CD1c-positive myeloid dendritic cell (primary cell): ENCODE results near the gene TEX12.
A peak's percentile ranks its signal among the peaks of the same experiment; 100 is the strongest.

ENCODE experiments used
- DNase-seq: peaks from one replicate; pipeline ENCODE4 v3.0.0-alpha.2; 2016; ENCODE audit errors: extremely low spot score

Gene TEX12

DNA sequence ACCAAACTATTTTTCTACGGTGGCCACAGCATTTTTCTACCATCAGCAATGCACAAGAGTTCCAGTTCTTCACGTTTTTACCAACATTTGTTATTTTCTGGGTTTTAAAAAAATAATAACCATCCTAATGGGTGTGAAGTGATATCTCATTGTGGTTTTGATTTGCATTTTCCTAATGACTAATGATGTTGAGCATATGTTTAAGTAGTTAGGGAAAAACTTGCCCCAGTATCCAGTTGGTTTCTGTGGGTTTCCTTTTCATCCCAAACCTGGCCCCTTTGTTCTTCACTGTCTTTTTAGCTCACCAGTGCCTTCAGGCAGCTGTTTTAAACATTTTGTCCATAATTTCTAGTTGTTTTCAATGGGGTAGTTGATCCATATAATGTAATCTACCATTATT is 44.4 kb downstream of the TEX12 start:
- no peak for DNase-seq

DNA sequence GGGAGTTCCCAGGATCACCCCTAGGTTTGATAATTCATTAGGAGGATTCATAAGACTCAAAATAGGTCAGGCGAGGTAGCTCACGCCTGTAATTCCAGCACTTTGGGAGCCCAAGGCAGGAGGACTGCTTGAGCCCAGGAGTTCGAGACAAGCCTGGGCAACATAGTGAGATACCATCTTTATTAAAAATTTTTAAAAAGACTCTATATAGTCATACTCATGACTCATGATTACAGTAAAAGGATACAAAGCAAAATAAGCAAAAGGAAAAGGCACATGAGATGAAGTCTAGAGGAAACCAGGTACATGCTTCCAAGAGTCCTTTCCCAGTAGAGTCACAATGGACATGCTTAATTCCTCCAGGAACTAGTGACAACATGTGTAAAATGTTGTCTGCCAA is 45.1 kb downstream of the TEX12 start:
- no peak for DNase-seq

DNA sequence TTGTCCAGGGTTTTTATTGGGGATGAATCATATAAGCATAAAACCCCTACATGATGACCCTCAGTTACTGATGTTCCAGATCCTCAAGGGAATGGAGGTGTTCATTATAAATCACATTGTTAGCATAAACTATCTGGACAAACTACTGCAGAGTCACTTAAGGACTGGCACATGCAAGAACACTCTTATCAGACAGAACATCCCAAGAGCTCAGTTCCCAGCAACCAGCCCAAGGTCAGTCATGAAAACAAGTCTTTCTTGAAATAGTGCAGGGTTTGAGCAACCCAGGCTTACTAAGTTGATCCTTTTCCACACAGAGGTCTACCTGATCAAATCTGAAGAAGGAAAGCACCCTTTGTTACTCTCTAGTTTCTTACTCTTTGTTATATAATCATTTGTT is 45.5 kb downstream of the TEX12 start:
- no peak for DNase-seq

DNA sequence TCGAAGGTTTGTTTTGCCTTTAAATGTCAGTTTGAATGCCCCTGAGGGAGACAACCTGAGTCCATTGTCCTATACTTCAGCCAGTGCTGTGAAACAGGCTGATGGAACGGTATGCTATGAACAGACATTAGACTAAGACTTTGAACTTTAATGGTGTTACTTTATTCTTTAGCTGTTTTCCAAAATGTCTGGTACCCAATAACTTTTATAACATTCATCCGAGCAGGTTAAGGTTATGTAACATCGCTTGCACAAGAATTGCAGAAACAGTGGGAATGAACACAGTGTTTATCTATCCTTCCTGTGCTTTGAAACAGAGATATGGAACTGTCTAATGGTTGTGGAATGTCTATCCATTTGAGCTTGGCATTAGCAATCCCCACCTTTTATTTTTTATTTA is 46.6 kb downstream of the TEX12 start:
- no peak for DNase-seq

DNA sequence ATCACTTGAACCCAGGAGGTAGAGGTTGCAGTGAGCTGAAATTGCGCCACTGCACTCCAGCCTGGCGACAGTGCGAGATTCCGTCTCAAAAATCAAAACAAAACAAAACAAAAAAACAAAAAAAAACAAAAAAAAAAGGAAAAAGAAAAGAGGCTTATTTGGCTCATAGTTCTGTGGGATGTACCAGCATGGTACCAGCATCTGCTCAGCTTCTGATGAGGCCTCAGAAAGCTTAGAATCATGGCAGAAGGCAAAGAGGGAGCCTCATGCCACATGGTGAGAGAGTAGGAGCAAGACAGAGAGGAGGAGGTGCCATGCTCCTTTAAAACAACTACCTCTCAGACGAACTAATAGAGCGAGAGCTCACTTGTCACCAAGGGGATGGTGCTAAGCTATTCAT is 48.4 kb downstream of the TEX12 start:
- no peak for DNase-seq

DNA sequence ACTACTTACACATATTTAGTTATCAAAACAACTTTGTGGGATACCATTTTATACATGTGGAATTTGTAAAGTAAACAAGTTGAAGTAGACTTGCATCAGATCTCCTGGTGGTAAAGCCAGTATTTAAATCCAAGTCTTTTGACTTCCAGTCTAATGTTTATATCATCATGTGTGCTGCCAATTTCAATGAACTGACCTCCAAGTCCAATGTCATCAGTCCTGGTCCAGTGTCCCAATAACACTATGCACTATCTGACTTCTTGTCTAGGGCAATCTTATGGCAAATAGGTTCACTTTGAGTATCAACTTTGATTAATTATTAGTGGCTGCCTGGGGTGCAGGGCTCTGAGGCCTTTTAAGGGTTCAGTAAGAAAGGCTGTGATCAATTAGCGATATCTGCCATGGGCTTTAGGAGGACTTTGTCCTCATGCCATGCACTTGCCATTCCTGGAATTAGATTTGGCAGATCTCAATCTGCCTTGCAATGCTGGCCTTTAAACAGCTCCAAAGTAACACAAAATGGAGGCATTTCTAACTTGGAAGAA is 49.5 kb downstream of the TEX12 start:
- DNase-seq: no peak

DNA sequence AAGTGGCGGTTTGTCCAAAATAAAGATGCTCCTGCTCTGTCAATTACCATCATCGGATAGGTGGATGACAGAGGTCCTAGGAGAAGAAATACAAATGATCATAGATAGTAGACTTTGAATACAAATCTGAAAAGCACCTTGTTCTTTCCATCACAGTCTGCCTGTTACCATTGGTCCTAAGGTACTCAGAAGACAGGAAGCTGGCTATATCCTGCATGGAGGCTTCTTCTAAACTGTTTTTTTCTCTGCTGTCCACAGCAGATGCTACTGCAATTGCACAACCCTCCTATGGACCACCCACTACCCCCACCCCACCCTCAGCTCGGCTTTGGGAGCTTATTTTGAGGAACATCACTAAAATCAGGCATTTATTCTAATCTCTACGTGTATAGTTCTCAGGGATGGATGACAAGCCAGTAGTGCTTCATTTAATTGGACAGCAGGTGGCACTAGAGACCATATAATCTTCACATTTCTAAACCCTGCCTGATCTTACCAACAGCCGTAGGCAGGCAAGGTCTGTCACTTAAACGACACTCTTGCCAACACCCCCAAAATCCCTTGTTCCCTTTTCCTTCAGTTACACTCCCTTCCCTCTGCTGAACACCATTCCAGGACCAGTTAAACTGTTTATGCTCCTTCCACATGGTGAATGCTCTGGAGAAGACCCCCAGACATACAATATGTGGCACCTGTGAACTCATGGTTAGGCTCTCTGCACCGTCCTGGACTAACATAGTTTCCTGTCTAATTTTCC is 52.5 kb downstream of the TEX12 start:
- peak; percentile 86 for DNase-seq

DNA sequence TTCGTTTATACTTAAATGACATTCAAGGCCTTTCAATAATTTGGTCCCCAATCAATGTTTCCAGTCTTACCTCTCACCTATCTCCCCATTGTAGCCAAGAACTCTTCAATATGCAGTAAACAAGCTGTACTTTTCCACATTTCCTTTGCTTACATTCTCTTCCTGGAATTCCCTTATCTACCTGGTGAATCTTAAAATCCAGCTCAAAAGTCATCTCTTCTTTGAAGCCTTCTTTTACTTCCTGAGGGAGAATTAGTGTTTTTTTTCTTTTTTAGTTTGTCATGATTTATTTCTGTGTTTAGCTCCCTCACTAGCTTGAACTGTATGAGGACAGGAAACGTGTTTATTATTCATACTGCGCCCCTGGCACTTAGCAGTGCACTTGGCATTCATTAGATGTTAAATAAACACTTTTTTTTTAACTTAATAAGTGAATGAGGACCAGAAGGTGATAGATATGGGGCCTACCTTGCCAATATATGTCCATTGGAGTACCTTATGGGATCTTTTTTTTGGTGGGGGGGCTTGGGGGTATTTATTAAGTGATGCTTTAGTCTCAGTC is 54.2 kb downstream of the TEX12 start:
- no peak for DNase-seq
